Placental pericyte (primary cell): ENCODE measurements around the gene JAKMIP3. TPM values are rescaled to one million over a fixed set of nuclear protein-coding genes. Genes with fewer than 3 reads are reported as not detected.

Source experiments
- total RNA-seq: library from RNA; depleted of rRNA; stranded (reverse); fragments of >200 nt; gene quantifications from 2 replicates; pipeline ENCODE4 v1.2.3, GENCODE V29; 2012

Gene JAKMIP3
- under 0.01 TPM in 2 replicates for total RNA-seq

GRCh38 chr10:132065491-132066105 lies at the start of gene JAKMIP3:
JAKMIP3 (plus strand) TSS chr10:132065946; CDS start chr10:132104809, 38,863 bp downstream.

Other genes with a start within 250 kb of the JAKMIP3 start
- gene PPP2R2D, start 164.9 kb upstream of the JAKMIP3 start, total RNA-seq = 24.9 and 29.3 TPM in 2 replicates
- 70.6 and 89.7 TPM in 2 replicates for gene BNIP3, start 84.0 kb upstream of the JAKMIP3 start, total RNA-seq
- gene DPYSL4, start 121.0 kb downstream of the JAKMIP3 start, total RNA-seq = 3.9 and 5.7 TPM in 2 replicates
- 16.3 and 24.9 TPM in 2 replicates for gene STK32C, start 242.0 kb downstream of the JAKMIP3 start, total RNA-seq